ENCODE data around the gene STAT5B. TPM values are rescaled to one million over a fixed set of nuclear protein-coding genes. Genes with fewer than 3 reads are reported as not detected.
A peak's percentile ranks its signal among the peaks of the same experiment; 100 is the strongest.

Gene STAT5B
- total and polyA plus RNA-seq, 2 of the 13 experiments (the other 11 are each of a cell fraction or from before 2014, with no cell fraction given), result 21.0 to 42.8 TPM

DNA sequence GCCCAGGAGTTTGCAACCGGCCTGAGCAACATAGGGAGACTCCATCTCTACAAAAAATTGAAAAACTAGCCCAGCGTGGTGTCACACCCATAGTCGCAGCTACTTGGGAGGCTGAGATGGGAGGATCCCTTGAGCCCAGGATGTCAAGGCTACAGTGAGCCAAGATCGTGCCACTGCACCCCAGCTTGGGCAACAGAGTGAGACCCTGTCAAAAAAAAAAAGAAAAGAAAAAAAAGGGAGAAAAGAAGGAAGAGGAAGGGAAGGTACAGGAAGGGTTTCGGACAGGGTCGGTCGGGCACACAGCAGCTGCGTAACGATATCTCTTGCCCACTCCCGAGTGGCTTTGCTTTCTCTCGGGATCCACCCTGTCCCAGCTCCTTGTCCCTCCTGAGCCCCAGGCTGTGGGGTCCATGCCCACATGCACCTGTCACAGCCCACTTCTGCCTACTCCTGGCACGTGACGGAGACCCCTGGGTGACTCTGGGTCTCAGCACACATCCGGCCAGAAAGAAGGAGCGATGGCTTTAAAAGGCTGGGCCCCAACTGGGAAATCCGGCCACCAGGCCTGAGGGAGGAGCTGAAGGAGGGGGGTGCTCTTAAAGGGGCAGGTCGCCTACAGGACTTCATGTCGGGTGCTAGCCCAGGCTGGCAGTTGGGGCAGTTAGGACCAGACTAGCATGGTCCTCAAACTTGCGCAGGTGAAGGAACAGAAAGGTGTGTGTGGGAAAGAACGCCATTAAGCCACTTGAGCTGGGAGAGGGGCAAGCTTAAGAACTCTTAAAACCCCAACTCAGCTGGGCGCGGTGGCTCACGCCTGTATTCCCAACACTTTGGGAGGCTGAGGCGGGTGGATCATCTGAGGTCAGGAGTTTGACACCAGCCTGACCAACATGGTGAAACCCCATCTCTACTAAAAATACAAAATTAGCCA is 82.0 kb downstream of the STAT5B start, which contains the start of gene GHDC (continued):
- TF ChIP-seq, protein P1, sequence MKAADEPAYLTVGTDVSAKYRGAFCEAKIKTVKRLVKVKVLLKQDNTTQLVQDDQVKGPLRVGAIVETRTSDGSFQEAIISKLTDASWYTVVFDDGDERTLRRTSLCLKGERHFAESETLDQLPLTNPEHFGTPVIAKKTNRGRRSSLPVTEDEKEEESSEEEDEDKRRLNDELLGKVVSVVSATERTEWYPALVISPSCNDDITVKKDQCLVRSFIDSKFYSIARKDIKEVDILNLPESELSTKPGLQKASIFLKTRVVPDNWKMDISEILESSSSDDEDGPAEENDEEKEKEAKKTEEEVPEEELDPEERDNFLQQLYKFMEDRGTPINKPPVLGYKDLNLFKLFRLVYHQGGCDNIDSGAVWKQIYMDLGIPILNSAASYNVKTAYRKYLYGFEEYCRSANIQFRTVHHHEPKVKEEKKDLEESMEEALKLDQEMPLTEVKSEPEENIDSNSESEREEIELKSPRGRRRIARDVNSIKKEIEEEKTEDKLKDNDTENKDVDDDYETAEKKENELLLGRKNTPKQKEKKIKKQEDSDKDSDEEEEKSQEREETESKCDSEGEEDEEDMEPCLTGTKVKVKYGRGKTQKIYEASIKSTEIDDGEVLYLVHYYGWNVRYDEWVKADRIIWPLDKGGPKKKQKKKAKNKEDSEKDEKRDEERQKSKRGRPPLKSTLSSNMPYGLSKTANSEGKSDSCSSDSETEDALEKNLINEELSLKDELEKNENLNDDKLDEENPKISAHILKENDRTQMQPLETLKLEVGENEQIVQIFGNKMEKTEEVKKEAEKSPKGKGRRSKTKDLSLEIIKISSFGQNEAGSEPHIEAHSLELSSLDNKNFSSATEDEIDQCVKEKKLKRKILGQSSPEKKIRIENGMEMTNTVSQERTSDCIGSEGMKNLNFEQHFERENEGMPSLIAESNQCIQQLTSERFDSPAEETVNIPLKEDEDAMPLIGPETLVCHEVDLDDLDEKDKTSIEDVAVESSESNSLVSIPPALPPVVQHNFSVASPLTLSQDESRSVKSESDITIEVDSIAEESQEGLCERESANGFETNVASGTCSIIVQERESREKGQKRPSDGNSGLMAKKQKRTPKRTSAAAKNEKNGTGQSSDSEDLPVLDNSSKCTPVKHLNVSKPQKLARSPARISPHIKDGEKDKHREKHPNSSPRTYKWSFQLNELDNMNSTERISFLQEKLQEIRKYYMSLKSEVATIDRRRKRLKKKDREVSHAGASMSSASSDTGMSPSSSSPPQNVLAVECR (CRISPR knock-in tag; IDR thresholded peaks at IDR 0.05; ENCODE audit: borderline replicate concordance), result peak; percentile 89; the same call in 1 of the 2 replicates
- TF ChIP-seq ZNF597 (CRISPR knock-in tag; IDR thresholded peaks at IDR 0.05) (no peak), ZNF543 (CRISPR knock-in tag; IDR thresholded peaks at IDR 0.05) (no peak), MTERF4 (CRISPR knock-in tag; IDR thresholded peaks at IDR 0.05) (peak; percentile 94), ZNF317 (CRISPR knock-in tag; IDR thresholded peaks at IDR 0.05) (peak; percentile 55; the same call in 1 of the 2 replicates), HOXA5 (CRISPR knock-in tag; IDR thresholded peaks at IDR 0.05) (peak; percentile 82; the same call in 1 of the 2 replicates), PAXIP1 (CRISPR knock-in tag; conservative IDR thresholded peaks at IDR 0.05) (peak; percentile 51), ZNF556 (CRISPR knock-in tag; IDR thresholded peaks at IDR 0.05; ENCODE audit: borderline replicate concordance) (peak; percentile 65; the same call in 1 of the 2 replicates), AGO1 (IDR thresholded peaks at IDR 0.05; ENCODE audit: low read depth, low read length, poor library complexity, severe bottlenecking) (peak; percentile 69), ZNF160 (CRISPR knock-in tag; IDR thresholded peaks at IDR 0.05) (peak; percentile 34; the same call in 1 of the 2 replicates), MIER2 (CRISPR knock-in tag; IDR thresholded peaks at IDR 0.05) (peak; percentile 75; the same call in 1 of the 2 replicates), ZNF781 (CRISPR knock-in tag; IDR thresholded peaks at IDR 0.05; ENCODE audit: borderline replicate concordance, not compliant biosample characterization) (peak; percentile 63), GATAD1 (CRISPR knock-in tag; IDR thresholded peaks at IDR 0.05) (peak; percentile 78)
- TF ChIP-seq, protein P2, sequence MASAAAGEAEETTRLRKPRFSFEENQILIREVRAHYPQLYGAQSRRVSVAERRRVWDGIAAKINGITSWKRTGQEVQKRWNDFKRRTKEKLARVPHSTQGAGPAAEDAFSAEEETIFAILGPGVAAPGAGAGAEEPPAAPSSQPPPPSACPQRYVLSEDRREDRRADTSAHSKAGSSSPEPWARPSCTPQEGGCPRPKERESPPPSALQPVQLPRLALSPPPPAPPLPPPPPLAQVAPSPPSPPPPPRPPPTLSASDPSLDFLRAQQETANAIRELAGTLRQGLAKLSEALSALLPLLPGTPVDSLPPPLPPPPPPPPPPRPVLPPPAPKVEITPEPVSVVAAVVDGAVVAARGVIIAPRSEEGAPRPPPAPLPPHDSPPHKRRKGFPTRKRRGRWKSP (CRISPR knock-in tag; IDR thresholded peaks at IDR 0.05), result peak; percentile 13; the same call in 1 of the 2 replicates
- TF ChIP-seq, protein P3, sequence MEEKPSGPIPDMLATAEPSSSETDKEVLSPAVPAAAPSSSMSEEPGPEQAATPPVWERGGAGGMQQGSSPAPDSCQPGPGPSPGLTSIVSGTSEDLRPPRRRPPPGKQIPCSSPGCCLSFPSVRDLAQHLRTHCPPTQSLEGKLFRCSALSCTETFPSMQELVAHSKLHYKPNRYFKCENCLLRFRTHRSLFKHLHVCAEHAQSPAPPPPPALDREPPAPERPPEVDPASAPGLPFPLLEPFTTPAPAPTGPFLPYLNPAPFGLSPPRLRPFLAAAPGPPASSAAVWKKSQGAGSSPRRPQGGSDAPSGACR (CRISPR knock-in tag; IDR thresholded peaks at IDR 0.05), result peak; percentile 17; the same call in 1 of the 2 replicates
